Measurements from ENCODE around the gene TLE1. TPM values are rescaled to one million over a fixed set of nuclear protein-coding genes. Genes with fewer than 3 reads are reported as not detected.
A peak's percentile ranks its signal among the peaks of the same experiment; 100 is the strongest.

The TLE1 gene
- total RNA-seq, 1 donor from 2014 or later = 60.6 TPM

- H3K4me3 Mint-ChIP-seq (ENCODE audit: unreplicated experiment) = no peak overlapping the region
- H3K4me1 Mint-ChIP-seq (ENCODE audit: unreplicated experiment) = peaks cover 11% of the 10 kb centered on the region
- H3K27me3 Mint-ChIP-seq (ENCODE audit: unreplicated experiment) = no peaks in the 10 kb centered on the region
- peaks cover 13% of the 10 kb centered on the region for H3K36me3 Mint-ChIP-seq (ENCODE audit: unreplicated experiment)
- no peak overlapping the region for H3K27ac Mint-ChIP-seq (ENCODE audit: unreplicated experiment)
- no peaks in the 10 kb centered on the region for H3K9me3 Mint-ChIP-seq (ENCODE audit: unreplicated experiment)
- TF ChIP-seq, protein P1, sequence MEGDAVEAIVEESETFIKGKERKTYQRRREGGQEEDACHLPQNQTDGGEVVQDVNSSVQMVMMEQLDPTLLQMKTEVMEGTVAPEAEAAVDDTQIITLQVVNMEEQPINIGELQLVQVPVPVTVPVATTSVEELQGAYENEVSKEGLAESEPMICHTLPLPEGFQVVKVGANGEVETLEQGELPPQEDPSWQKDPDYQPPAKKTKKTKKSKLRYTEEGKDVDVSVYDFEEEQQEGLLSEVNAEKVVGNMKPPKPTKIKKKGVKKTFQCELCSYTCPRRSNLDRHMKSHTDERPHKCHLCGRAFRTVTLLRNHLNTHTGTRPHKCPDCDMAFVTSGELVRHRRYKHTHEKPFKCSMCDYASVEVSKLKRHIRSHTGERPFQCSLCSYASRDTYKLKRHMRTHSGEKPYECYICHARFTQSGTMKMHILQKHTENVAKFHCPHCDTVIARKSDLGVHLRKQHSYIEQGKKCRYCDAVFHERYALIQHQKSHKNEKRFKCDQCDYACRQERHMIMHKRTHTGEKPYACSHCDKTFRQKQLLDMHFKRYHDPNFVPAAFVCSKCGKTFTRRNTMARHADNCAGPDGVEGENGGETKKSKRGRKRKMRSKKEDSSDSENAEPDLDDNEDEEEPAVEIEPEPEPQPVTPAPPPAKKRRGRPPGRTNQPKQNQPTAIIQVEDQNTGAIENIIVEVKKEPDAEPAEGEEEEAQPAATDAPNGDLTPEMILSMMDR (IDR thresholded peaks at IDR 0.05) = peak; percentile 40
- DNase-seq (ENCODE audit: extremely low spot score, unreplicated experiment) = no peak
These were observed 3.4 kb downstream of the TLE1 start for GRCh38 chr9:81685763-81686613.

- Mint-ChIP-seq H3K4me3 (ENCODE audit: unreplicated experiment) (no peak overlapping the region), H3K9me3 (ENCODE audit: unreplicated experiment) (no peaks in the 10 kb centered on the region), H3K27me3 (ENCODE audit: unreplicated experiment) (no peaks in the 10 kb centered on the region), H3K36me3 (ENCODE audit: unreplicated experiment) (peaks cover 26% of the 10 kb centered on the region), H3K27ac (ENCODE audit: unreplicated experiment) (no peak overlapping the region), H3K4me1 (ENCODE audit: unreplicated experiment) (peaks cover 7% of the 10 kb centered on the region)
- no peak for DNase-seq (ENCODE audit: extremely low spot score, unreplicated experiment)
- TF ChIP-seq, protein P1 (IDR thresholded peaks at IDR 0.05) = no peak
These were observed 4.7 kb downstream of the TLE1 start for GRCh38 chr9:81684635-81685034.

DNA sequence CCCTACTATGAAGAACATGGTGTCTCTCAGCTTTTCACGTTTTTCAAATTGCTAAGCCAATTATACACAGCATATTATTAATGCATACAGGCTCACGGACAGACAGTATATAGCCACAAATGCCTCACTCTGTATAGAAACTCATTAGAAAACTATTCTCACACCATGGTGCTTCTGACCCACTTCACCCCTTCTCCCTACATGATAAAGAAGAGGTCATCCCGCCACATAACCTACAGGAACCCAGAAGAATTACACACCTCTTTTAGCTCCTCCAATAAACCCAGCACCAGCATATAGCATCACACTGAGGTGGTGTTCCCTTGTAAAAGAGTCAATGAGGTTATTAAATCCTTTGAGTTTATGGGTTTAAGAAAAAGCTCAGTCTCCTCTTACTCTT lies 5.6 kb downstream of the TLE1 start:
- Mint-ChIP-seq H3K4me1 (ENCODE audit: unreplicated experiment) (peaks cover 9% of the 10 kb centered on the region), H3K27ac (ENCODE audit: unreplicated experiment) (no peak overlapping the region), H3K9me3 (ENCODE audit: unreplicated experiment) (no peaks in the 10 kb centered on the region), H3K27me3 (ENCODE audit: unreplicated experiment) (no peaks in the 10 kb centered on the region), H3K4me3 (ENCODE audit: unreplicated experiment) (no peak overlapping the region), H3K36me3 (ENCODE audit: unreplicated experiment) (peaks cover 31% of the 10 kb centered on the region)
- DNase-seq (ENCODE audit: extremely low spot score, unreplicated experiment) = no peak
- TF ChIP-seq, protein P1 (IDR thresholded peaks at IDR 0.05) = no peak

DNA sequence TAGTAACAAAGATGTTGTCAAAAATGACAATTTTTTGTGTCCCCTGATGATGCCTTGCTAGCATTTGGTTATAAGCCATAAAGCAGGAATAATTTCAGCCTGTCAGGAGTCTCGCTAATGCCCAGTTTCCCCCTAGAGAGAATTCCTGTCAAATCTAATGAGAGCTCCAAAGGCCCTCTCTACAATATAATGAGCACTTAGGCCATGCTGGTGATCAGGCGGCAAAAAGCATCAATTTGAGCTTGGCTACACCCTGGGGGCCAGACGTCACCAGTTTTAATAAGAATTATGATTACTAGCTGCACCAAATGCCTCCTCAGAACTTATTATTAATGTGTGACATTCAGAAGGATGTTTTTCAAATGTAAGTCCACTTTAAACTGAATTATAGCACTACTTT lies 6.1 kb downstream of the TLE1 start:
- TF ChIP-seq, protein P1 (IDR thresholded peaks at IDR 0.05) = no peak
- H3K27ac Mint-ChIP-seq (ENCODE audit: unreplicated experiment) = no peak overlapping the region
- no peaks in the 10 kb centered on the region for H3K9me3 Mint-ChIP-seq (ENCODE audit: unreplicated experiment)
- no peak for DNase-seq (ENCODE audit: extremely low spot score, unreplicated experiment)
- H3K4me3 Mint-ChIP-seq (ENCODE audit: unreplicated experiment) = no peak overlapping the region
- H3K4me1 Mint-ChIP-seq (ENCODE audit: unreplicated experiment) = peaks cover 9% of the 10 kb centered on the region
- H3K27me3 Mint-ChIP-seq (ENCODE audit: unreplicated experiment) = no peaks in the 10 kb centered on the region
- H3K36me3 Mint-ChIP-seq (ENCODE audit: unreplicated experiment) = peaks cover 34% of the 10 kb centered on the region

DNA sequence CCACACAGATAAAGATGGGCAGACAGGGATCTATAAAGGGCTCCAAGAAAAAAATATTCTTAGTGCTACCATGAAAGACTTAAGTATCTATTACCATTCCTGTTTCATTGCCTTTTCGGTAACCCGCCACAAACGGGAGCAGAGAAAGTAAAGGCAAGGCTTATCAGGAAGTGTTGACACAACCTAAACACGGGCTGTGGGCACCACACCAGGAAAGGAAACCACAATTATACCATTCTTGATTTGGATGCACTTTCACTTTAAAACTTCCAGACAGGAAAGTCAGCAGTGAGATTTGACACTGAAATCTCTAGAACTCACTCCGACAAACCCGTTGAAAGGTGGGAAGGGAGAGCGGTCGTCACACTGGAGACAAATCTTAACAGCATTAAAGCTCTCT lies 6.5 kb downstream of the TLE1 start:
- no peaks in the 10 kb centered on the region for H3K9me3 Mint-ChIP-seq (ENCODE audit: unreplicated experiment)
- no peaks in the 10 kb centered on the region for H3K27me3 Mint-ChIP-seq (ENCODE audit: unreplicated experiment)
- no peak overlapping the region for H3K4me3 Mint-ChIP-seq (ENCODE audit: unreplicated experiment)
- H3K36me3 Mint-ChIP-seq (ENCODE audit: unreplicated experiment) = peaks cover 36% of the 10 kb centered on the region
- no peak overlapping the region for H3K27ac Mint-ChIP-seq (ENCODE audit: unreplicated experiment)
- H3K4me1 Mint-ChIP-seq (ENCODE audit: unreplicated experiment) = peaks cover 13% of the 10 kb centered on the region
- TF ChIP-seq, protein P1 (IDR thresholded peaks at IDR 0.05) = no peak
- DNase-seq (ENCODE audit: extremely low spot score, unreplicated experiment) = no peak

Measured in osteocyte (in vitro differentiated cells).